CD4-positive, CD25-positive, alpha-beta regulatory T cell (primary cell): ENCODE data around the gene UBXN2A. TPM values are rescaled to one million over a fixed set of nuclear protein-coding genes. Genes with fewer than 3 reads are reported as not detected.

ENCODE experiments used
- ATAC-seq, 2 donors: fragments of 150-1000 bp; cut with Tn5 transposase; one replicate each; pipeline ENCODE4 v1.10.0; 2021; ENCODE audit warnings: low read depth in 2 of 2, moderate number of reproducible peaks in 2 of 2, moderate library complexity in 1 of 2
- DNase-seq, 3 donors: peaks; one replicate each; pipeline versions ENCODE4 v3.0.0 to v3.0.0-alpha.2; 2012 to 2022; ENCODE audit warnings: mixed read lengths in 1 of 3
- H3K27ac ChIP-seq: one replicate; pipeline ENCODE4 v1.7.0; 2013; ENCODE audit warnings: mild to moderate bottlenecking, low read length; ENCODE audit not compliant: insufficient read depth, poor library complexity, severe bottlenecking
- H3K27me3 ChIP-seq: one replicate; pipeline ENCODE4 v1.7.0; 2013; ENCODE audit warnings: low read length; ENCODE audit not compliant: control insufficient read depth, insufficient read depth
- H3K36me3 ChIP-seq: one replicate; pipeline ENCODE4 v1.7.0; 2013; ENCODE audit warnings: mild to moderate bottlenecking, low read length, moderate library complexity; ENCODE audit not compliant: control insufficient read depth, insufficient read depth
- H3K4me1 ChIP-seq: 2 replicates; pipeline ENCODE4 v1.7.0; 2013; ENCODE audit warnings: mild to moderate bottlenecking, low read length; ENCODE audit not compliant: insufficient read depth, control insufficient read depth, poor library complexity, severe bottlenecking
- H3K4me3 ChIP-seq: one replicate; pipeline ENCODE4 v1.7.0; 2013; ENCODE audit warnings: low read depth, mild to moderate bottlenecking, low read length, moderate library complexity
- H3K9me3 ChIP-seq, 2 experiments: 1 replicate in 1 of 2; 2 replicates in 1 of 2; pipeline ENCODE4 v1.7.0; 2013; ENCODE audit warnings: low read length in 2 of 2, mild to moderate bottlenecking in 1 of 2, moderate library complexity in 1 of 2; ENCODE audit not compliant: control insufficient read depth in 2 of 2
- H3K27ac Mint-ChIP-seq, 3 donors: one replicate each; pipeline ENCODE4 v1.8.0; 2020 to 2022; ENCODE audit warnings: mild to moderate bottlenecking in 3 of 3, mixed read lengths in 3 of 3, moderate library complexity in 2 of 3
- H3K27me3 Mint-ChIP-seq: one replicate; pipeline ENCODE4 v1.8.0; 2022; ENCODE audit warnings: mild to moderate bottlenecking, mixed read lengths
- H3K36me3 Mint-ChIP-seq: one replicate; pipeline ENCODE4 v1.8.0; 2020; ENCODE audit warnings: mixed read lengths
- H3K4me1 Mint-ChIP-seq, 4 donors: one replicate each; pipeline ENCODE4 v1.8.0; 2020 to 2022; ENCODE audit warnings: mixed read lengths in 4 of 4, mild to moderate bottlenecking in 1 of 4
- H3K4me3 Mint-ChIP-seq, 4 donors: one replicate each; pipeline ENCODE4 v1.8.0; 2020 to 2022; ENCODE audit warnings: mild to moderate bottlenecking in 4 of 4, mixed read lengths in 4 of 4, moderate library complexity in 3 of 4
- H3K9me3 Mint-ChIP-seq, 7 donors: one replicate each; pipeline ENCODE4 v1.8.0; 2020 to 2022; ENCODE audit warnings: mixed read lengths in 7 of 7, mild to moderate bottlenecking in 3 of 7, moderate library complexity in 2 of 7
- polyA plus RNA-seq, 4 donors: library from polyadenylated mRNA; unstranded; fragments of 300-500 nt; fragmentation: Illumina TruSeq; gene quantifications; one replicate each; pipeline ENCODE4 v1.2.3, GENCODE V29; 2021
- total RNA-seq: library from RNA; stranded (reverse); gene quantifications from one replicate; pipeline ENCODE4 v1.2.3, GENCODE V29; 2022

Gene UBXN2A
- total and polyA plus RNA-seq, 5 donors from 2014 or later = 7.7 to 15.0 (median 9.4) TPM

DNA sequence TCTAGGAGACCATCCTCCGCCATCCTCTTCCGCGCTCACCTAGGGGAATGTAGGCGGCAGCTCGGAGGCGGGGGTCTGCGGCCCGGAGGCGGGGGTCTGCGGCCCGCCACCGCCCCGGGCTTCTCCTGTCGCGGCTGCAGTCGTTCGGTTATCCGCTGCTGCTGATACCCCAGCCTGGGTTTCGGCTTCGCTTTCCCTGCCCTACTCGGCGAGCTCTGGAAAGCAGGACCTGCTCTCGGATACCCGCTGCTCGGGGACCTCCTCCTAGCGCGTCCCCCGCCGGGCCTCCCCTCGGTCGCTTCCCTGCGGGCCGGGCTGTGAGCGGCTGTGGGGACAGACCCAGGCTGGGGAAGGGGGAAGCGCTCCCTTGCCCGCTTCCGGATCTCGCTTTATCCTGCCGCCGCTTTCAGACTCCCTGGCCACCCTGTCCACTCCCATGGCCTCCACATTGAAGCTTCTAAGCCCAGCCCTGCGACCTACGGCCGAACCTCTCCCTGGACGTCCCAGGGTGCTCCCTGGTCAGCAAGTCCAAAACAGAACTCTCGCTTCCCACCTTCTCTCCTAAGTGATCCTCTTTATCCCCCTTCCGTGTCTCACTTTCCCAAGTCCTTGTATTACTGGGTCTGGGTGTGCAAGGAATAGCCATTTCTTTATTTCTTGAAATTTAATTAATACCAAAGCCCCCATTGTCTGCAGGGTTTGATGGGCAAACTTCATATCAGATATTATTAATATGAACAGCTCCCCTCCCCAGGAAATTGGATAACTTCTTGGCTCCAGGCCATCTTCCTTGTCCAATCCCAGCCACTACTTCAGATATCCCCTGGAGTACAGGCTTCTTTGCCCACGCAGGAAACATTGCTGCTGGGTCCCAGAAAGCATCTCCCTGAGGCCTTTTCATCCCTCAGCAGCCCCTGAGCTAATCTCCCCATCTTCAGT lies 110.0 kb downstream of the UBXN2A start:
- DNase-seq (peak in 1 of 3 donors; percentile 8), ATAC-seq (no peak)
- Histone ChIP-seq H3K27me3 (peaks cover 23% of the 10 kb centered on the region), H3K4me1 (peaks cover 28% of the 10 kb centered on the region), H3K36me3 (no peaks in the 10 kb centered on the region), H3K4me3 (no peak overlapping the region), H3K27ac (no peak overlapping the region), H3K9me3 (no peaks in the 10 kb centered on the region)
- no peaks in the 10 kb centered on the region for H3K36me3 Mint-ChIP-seq
- peak overlapping the region in 2 of 4 donors; percentile 51 to 87 for H3K4me3 Mint-ChIP-seq
- peaks cover 15% of the 10 kb centered on the region for H3K27me3 Mint-ChIP-seq
- H3K9me3 Mint-ChIP-seq = peaks cover 0 to under 1% (median 0%) of the 10 kb centered on the region in 7 donors
- H3K4me1 Mint-ChIP-seq = peaks cover 6 to 26% (median 10%) of the 10 kb centered on the region in 4 donors
- no peak overlapping the region for H3K27ac Mint-ChIP-seq

DNA sequence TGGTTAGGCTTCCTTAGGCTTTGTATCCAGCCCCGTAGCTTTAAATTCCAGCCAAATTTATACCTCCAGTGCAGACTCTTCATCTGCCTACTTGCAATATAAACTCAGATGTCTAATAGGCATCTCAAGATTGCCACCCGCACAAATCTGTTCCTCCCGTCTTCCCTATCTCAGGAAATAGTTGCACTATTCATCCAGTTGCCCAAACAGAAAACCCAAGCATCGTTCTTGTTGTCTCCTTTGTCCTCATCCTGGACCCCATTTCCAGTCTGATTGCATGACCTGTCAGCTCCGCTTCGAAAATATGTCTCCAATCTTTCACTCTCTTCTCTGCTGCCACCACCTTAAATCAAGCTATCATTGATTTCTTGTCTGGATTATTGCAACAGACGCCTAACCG lies 111.6 kb downstream of the UBXN2A start:
- peaks cover 23% of the 10 kb centered on the region for H3K27me3 ChIP-seq
- H3K36me3 ChIP-seq = no peaks in the 10 kb centered on the region
- no peak for ATAC-seq
- no peaks in the 10 kb centered on the region for H3K9me3 ChIP-seq
- Mint-ChIP-seq H3K36me3 (no peaks in the 10 kb centered on the region), H3K9me3 (peaks cover 0 to 2% (median 0%) of the 10 kb centered on the region in 7 donors), H3K27me3 (peaks cover 15% of the 10 kb centered on the region), H3K4me1 (peaks cover 0 to 18% (median 9%) of the 10 kb centered on the region in 4 donors), H3K4me3 (no peak overlapping the region), H3K27ac (no peak overlapping the region)
- no peak for DNase-seq
- H3K4me3 ChIP-seq = no peak overlapping the region
- peaks cover 25% of the 10 kb centered on the region for H3K4me1 ChIP-seq
- no peak overlapping the region for H3K27ac ChIP-seq

DNA sequence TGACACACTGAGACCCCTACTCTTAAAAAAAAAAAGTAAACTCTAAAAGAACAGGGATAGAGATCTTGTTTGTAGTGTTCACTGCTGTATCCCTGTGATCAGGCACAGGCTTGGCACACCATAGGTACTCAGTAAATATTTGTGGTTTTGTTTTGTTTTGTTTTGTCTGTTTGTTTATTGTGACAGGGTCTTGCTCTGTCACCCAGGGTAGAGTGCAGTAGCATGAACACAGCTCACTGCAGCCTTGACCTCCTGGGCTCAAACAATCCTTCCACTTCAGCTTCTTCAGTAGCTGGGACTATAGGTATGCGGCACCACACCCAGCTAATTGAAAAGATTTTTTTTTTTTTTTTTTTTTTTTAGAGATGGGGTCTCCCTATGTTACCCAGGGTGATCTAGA lies 112.7 kb downstream of the UBXN2A start:
- peaks cover 19% of the 10 kb centered on the region for H3K4me1 ChIP-seq
- H3K4me1 Mint-ChIP-seq = peaks cover 0 to 6% (median under 1%) of the 10 kb centered on the region in 4 donors
- no peak overlapping the region for H3K4me3 Mint-ChIP-seq
- H3K9me3 Mint-ChIP-seq = peaks cover 0 to 2% (median 0%) of the 10 kb centered on the region in 7 donors
- H3K36me3 ChIP-seq = no peaks in the 10 kb centered on the region
- no peak overlapping the region for H3K27ac Mint-ChIP-seq
- H3K27ac ChIP-seq = no peak overlapping the region
- peaks cover 9% of the 10 kb centered on the region for H3K27me3 Mint-ChIP-seq
- H3K9me3 ChIP-seq = no peaks in the 10 kb centered on the region
- ATAC-seq (no peak), DNase-seq (no peak)
- no peaks in the 10 kb centered on the region for H3K36me3 Mint-ChIP-seq
- no peak overlapping the region for H3K4me3 ChIP-seq
- peaks cover 23% of the 10 kb centered on the region for H3K27me3 ChIP-seq

Other genes starting within 250 kb of the UBXN2A start
- 53.2 TPM for gene ATAD2B, start 13.3 kb upstream of the UBXN2A start, total RNA-seq
- gene ATAD2B, start 13.3 kb upstream of the UBXN2A start, polyA plus RNA-seq = 1 to 10 TPM; 4.0 to 8.3 (median 7.0) TPM
- 0.39 TPM for gene MFSD2B, start 69.6 kb downstream of the UBXN2A start, total RNA-seq
- not detected for gene MFSD2B, start 69.6 kb downstream of the UBXN2A start, polyA plus RNA-seq
- 6.3 TPM for gene WDCP, start 106.9 kb downstream of the UBXN2A start, total RNA-seq
- gene WDCP, start 106.9 kb downstream of the UBXN2A start, polyA plus RNA-seq = 10 to 100 TPM in 1 of 4 donors, 1 to 10 TPM in 3; 3.4 to 11.0 (median 4.9) TPM
- gene FKBP1B, start 109.3 kb downstream of the UBXN2A start, total RNA-seq = 1.1 TPM
- gene FKBP1B, start 109.3 kb downstream of the UBXN2A start, polyA plus RNA-seq = 1 to 10 TPM; 1.1 to 3.0 (median 1.6) TPM
- gene SF3B6, start 135.9 kb downstream of the UBXN2A start, total RNA-seq = 62.3 TPM
- 100 to 1,000 TPM; 200 to 255 (median 224) TPM for gene SF3B6, start 135.9 kb downstream of the UBXN2A start, polyA plus RNA-seq
- gene TP53I3, start 144.4 kb downstream of the UBXN2A start, total RNA-seq = 1.5 TPM
- gene TP53I3, start 144.4 kb downstream of the UBXN2A start, polyA plus RNA-seq = 1 to 10 TPM in 1 of 4 donors, under 1 TPM in 2, not detected in 1; 0.25 to 1.4 (median 0.69) TPM
- not detected for gene PFN4, start 182.9 kb downstream of the UBXN2A start, total RNA-seq
- gene PFN4, start 182.9 kb downstream of the UBXN2A start, polyA plus RNA-seq = not detected
- gene FAM228B, start 183.0 kb downstream of the UBXN2A start, total RNA-seq = 11.6 TPM
- gene FAM228B, start 183.0 kb downstream of the UBXN2A start, polyA plus RNA-seq = 1 to 10 TPM; 3.5 to 4.8 (median 4.1) TPM
- gene FAM228A, start 234.6 kb downstream of the UBXN2A start, total RNA-seq = not detected
- gene FAM228A, start 234.6 kb downstream of the UBXN2A start, polyA plus RNA-seq = not detected